Germinal center (tissue), 1 donor: ENCODE results near the gene SMPDL3A.

Experiments used
- DNase-seq: peaks from one replicate; pipeline ENCODE4 v3.0.0; 2012; ENCODE audit warnings: mixed read lengths, low spot score

Gene SMPDL3A

GRCh38 chr6:122775975-122776374, 13.1 kb upstream of the SMPDL3A start:
- no peak for DNase-seq

GRCh38 chr6:122778302-122778701, 10.8 kb upstream of the SMPDL3A start:
- DNase-seq: no peak

GRCh38 chr6:122778985-122779661, 9.9 kb upstream of the SMPDL3A start:
- DNase-seq: no peak

GRCh38 chr6:122779667-122780066, 9.4 kb upstream of the SMPDL3A start, which contains the start of gene FABP7:
TSS of gene FABP7 (plus strand) at chr6:122779716. CDS start at chr6:122779795, 79 bp downstream.
- no peak for DNase-seq

DNA sequence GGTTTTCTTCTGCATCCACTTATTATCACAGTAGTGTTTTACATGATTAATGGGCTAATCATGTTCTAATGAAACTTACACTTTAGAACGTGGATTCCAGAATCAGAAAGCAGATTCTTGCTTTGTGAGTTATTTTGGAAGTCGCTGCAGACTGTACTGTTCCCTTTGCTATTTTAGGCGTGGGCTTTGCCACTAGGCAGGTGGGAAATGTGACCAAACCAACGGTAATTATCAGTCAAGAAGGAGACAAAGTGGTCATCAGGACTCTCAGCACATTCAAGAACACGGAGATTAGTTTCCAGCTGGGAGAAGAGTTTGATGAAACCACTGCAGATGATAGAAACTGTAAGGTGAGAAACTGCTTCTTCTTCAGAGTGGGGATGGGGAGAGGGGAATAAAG, 8.9 kb upstream of the SMPDL3A start:
- no peak for DNase-seq

DNA sequence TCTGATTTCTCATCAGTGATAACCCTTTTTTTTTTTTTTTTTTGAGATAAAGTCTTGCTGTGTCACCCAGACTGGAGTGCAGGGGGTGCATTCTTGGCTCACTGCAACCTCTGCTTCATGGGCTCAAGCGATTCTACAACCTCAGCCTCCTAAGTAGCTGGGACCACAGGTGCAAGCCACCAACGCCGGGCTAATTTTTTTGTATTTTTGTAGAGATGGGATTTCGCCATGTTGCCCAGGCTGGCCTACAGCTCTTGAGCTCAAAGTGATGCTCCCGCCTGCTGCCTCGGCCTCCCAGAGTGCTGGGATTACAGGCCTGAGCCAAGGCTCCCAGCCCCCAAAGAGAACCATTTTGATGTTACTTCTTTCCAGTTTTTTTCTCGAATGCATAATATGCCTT, 7.3 kb upstream of the SMPDL3A start:
- no peak for DNase-seq

DNA sequence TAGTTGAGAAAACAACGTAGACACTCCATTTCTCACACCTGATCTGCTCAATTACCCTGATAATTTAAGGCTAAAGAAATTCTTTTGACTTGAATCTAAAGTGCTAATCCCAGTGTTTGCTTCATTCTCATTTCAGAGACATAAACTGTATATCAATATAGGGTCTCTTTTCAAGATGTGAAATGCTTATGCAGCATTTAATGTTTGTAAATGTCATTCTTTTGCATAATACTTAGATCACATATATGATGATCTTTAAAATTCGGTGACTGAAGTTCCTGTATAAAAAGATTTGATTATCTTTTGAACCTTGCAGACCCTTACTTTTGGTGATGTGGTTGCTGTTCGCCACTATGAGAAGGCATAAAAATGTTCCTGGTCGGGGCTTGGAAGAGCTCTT, 5.7 kb upstream of the SMPDL3A start:
- no peak for DNase-seq

GRCh38 chr6:122785891-122786290, 3.2 kb upstream of the SMPDL3A start:
- no peak for DNase-seq

DNA sequence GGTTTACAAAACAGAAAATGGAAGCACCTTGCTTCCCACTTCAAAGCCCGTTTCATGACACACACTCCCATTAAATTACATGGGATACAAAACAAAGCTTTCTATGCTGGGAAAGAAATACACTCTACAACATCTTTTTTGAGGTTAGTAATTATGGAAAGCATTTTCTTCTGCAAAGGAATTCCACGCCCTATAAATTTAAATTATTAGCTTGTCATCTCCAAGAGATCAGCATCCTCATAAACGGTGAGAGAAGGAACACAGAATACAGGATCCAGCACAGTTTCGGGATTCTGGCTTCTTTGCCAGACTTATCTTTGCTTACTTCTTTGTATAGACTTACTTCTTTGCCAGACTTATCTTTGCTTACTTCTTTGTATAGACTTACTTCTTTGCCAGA, 1.3 kb upstream of the SMPDL3A start:
- DNase-seq: no peak

GRCh38 chr6:122788208-122788607, 850 bp upstream of the SMPDL3A start:
- DNase-seq: no peak

DNA sequence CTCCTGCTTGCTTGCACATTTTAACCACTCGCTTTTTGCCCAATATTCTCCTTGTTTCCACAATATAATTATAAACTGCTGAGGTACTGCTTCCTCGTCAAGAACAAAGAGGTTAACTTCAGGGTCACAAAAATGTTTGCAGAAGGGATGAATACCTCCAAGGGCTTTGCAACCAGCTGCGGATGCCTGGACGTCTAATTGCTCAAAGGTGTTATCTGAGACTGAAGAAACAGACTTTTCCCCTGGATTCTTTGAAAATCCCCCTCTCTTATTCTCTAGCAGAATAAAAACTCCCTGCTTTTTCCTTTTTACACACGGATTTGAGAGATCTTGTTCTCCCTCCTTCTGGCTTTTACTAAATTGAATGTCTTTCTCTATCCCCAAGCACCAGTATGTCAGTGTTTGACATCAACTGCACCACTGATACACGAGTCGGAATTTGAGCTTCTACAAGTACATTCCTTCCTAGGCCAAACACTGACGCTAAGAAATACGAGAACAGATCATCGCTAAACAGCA, 336 bp upstream of the SMPDL3A start:
- DNase-seq: no peak

DNA sequence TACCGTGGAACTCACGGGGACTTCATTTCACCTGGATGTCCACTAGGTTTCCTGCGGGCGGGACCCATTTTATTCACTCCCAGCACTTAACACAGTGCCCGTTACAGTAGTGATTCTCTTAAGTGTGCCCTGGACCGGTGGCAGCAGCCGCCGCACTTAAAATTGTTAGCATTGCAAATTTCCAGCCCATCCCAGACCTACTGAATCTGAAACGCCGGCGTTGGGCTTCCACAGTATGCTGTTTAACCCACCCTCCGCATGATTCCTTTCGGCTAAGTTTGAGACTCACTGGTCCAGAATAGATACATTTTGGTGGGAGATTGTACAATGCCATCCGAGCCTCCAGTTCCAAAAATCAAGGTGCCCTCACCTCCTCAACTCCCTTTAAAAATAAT, 967 bp downstream of the SMPDL3A start:
- DNase-seq: no peak

- peak; percentile 47 for DNase-seq
Measured at GRCh38 chr6:122790423-122791309, 1.6 kb downstream of the SMPDL3A start.

DNA sequence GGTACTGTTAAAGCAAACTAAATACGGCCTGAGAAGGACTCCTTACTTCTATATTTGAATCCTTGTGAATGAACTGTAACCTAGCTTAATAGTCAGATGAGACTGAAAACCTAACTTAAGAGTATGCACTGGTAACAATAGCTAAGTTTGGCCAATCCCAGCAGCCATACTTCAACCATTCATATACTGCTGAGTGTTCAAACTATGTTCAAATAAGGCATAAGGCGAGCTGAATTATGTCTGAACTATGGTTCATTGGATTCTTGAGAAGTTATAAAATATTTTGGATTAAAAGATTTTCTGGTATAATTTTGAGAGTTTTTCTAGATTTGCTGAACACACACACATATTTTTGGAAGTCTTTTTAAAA, 2.2 kb downstream of the SMPDL3A start:
- DNase-seq: no peak

DNA sequence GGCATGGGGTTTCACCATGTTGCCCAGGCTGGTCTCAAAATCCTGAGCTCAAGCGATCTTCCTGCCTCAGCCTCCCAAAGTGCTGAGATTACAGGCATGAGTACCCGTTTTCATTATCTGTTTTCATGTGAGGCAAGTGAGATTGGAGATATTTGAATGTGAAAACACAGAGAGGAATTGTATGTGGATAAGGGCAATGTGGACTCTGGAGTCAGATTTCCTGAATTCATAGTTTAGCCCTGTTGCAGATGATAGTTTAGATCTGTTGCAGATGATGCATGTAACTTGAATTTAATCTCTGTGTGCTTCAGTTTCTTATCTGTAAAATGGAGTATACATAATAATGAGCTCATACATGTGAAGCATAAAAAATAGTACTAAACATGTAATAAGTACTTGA, 3.7 kb downstream of the SMPDL3A start:
- no peak for DNase-seq

DNA sequence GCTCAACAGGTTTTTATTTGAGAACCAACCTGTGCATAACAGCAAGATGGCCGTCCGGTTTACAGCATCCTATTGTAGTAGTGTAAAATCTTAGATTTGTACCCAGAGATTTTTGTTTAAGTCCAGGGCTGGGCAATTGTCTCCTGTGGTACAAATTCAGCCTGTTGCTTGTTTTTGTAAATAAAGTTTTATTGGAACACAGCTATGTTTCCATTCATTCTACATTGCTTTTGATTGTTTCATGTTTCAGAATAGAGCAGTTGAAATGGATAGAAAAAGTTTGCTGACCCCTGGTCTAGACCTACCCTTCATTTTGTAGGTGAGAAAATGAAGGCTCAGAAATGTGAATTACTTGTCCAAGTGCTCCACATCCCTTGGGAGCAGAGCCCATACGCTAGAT, 8.5 kb downstream of the SMPDL3A start:
- DNase-seq: no peak

GRCh38 chr6:122798099-122798641, 9.1 kb downstream of the SMPDL3A start:
- DNase-seq: no peak

DNA sequence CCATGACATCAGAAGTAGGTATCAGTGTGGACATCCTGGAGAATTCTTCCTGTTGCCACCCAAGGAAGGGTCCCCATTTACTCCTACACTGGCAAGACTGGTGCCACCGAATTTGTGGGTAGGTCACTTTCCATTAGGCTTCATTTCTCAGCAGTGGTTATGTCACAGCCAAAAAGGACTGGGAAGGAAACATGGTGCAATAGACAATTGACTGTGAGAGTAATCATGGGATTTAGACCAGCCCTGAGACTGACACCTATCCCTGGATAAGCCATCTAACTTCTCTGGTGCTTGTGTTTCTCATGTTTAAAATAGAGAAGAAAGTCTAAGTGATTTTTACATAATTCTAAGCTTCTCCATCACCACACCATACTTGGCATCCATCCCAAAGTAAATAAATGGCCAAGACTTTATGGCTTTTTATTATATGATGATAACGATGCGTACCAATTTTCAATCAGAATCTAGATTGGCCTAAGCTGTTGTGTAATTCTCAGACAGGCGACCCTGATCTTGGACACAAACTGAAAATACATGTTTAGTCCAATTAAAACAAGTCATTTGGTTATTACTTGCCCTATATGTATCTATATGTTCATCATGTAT, 10.2 kb downstream of the SMPDL3A start:
- no peak for DNase-seq

DNA sequence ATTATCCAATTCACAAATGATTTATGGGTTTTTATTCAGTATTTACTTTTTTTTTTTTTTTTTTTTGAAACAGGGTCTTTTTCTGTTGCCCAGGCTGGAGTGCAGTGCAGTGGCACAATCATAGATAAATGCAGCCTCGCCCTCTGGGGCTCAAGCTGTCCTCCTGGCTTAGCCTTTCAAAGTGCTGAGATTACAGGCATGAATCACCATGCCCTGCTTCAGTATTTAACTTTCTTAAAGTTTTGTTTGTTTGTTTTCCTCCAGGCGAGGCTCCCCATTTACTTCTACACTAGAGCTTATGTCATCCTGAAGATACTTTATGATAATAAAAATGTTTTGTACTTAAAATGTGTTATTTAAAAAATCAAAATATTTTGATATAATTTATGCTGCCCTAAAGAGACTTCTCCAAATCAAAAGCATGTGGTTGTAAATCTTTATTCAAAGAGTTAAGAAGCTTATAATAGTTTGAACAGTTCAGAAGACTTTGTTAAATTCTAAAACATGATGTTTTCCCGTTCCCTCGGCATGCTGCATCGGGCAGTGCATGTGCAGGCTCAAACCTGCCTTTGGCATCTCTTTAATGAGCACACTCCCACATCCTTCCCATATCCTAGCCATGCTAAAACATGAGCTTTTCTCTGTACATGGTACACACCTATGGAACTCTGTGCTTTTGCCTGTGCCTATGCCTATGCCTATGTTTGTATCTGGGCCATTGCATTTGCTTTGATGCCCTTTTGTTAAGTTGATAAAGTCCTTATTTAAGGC, 11.0 kb downstream of the SMPDL3A start:
- DNase-seq: no peak

DNA sequence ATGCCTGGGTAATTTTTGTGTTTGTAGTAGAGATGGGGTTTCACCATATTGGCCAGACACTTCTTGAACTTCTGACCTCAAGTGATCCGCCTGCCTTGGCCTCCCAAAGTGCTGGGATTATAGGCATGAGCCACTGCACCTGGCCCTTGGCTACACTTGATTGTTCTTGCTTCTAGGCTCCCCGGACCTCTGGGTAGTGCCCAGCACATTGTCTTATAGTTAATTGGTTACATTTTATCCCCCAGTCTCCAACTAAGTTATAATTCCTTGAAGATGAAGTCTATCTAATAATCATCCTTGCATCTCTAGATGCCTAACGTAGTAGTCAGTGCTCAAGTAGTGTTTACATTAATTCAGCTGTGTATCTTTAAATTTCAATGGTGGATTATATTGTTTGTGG, 11.8 kb downstream of the SMPDL3A start:
- no peak for DNase-seq

GRCh38 chr6:122801397-122801796, 12.3 kb downstream of the SMPDL3A start:
- no peak for DNase-seq

- no peak for DNase-seq
Measured at GRCh38 chr6:122803171-122803661, 14.2 kb downstream of the SMPDL3A start.
